NCI-H510A treated with DMSO at 0.1 percent for 48 hours (cell line): ENCODE measurements around the gene GIT2.
A peak's percentile ranks its signal among the peaks of the same experiment; 100 is the strongest.

Experiments used
- DNase-seq: peaks from one replicate; lab custom pipeline; 2025; lab: John Stamatoyannopoulos, UW

GIT2 gene

DNA sequence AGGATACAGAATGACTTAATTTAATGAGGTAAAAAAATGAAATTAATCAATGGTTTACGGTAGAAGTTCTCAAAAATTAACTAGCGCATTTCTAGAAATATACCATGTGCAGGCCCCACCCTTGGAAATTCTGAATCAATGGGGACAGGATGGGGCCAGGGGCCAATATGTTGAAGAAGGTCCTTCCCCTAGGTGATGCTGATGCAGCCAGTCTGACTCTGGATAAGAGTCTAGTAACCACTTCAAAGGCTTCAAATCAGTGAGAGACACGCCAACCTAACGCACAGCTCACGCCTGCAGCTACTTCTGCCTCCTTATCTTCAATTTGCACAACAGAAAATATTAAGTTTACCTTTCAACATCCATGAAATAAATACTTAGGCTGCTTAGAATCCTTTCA lies 14.9 kb downstream of the GIT2 start:
- DNase-seq, result no peak

GRCh38 chr12:109972821-109973220 lies 23.3 kb downstream of the GIT2 start:
- DNase-seq, result no peak

- no peak for DNase-seq
These were observed 27.4 kb downstream of the GIT2 start for GRCh38 chr12:109968801-109969200.

GRCh38 chr12:109968032-109968420 lies 28.1 kb downstream of the GIT2 start:
- no peak for DNase-seq

DNA sequence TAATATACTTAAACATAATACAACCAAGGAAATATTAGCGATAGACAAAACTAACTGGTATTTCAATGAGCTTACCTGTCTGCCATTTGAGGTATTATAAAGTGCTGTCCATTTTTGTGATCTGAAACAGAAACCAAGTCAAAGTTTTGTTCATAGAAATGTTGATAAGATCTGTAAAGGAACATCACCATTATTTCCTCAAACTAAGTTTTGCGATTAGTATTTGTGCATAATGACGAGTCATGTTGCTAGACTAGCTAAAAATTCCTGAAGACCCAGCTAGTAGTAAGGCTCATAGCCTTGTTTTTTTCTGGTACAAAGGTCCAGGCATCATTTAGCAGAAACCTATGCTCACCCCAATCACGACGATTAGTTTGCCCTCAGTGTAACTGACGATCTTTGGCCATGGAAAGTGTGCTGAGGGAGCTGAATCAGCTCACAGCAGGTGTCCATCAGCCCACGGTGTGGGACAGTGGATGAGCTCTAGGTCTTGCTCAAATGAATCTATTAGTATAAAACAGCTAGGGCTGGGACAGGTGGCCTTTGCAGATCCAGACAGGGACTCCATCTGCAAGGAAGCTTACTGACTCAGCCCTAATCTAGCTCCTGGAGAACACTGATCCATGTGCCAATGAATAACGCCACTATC lies 28.7 kb downstream of the GIT2 start:
- DNase-seq, result no peak

DNA sequence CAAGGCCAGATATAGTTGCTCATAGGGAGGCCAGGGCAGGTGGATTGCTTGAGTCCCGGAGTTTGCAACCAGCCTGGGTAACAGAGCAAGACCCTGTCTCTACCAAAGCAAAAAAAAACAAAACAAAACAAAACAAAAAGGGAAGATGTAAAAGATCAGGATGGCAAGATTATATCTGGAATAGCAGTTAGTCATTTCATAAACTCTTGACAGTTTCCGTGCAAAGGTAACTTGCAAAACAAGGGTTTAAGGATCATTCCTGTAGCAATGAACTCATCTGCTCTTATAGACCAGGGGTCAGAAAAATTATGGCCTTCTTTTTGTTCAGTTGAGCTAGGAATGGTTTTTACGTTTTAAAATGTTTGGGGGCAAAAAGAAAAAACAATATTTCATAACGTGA lies 29.6 kb downstream of the GIT2 start:
- no peak for DNase-seq

- DNase-seq, result no peak
These were observed 32.3 kb downstream of the GIT2 start for GRCh38 chr12:109963743-109964429.

GRCh38 chr12:109963330-109963729 lies 32.8 kb downstream of the GIT2 start:
- no peak for DNase-seq

GRCh38 chr12:109962398-109962797 lies 33.8 kb downstream of the GIT2 start:
- peak; percentile 5 for DNase-seq

- DNase-seq, result no peak
These were observed 34.6 kb downstream of the GIT2 start for GRCh38 chr12:109961612-109962011.

DNA sequence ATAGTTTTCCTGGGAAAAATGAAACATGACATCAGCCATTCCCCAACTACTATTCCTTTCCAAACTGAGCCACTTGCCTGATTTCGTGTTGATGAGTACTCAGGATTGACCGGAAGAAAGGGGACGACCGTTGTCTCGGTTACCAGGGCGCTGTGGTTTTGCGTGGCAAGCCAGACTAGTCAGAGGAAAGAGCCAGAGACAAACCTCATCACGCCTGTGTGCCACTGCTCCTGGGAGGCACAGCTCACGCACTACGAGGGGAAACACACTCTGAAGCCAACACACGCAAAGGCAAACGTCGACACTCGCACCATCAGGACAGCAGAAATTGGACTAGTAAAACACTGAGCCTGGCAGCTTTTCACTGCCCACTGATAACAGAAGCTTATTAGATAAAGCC lies 35.0 kb downstream of the GIT2 start:
- DNase-seq, result no peak

GRCh38 chr12:109959411-109960093 lies 36.6 kb downstream of the GIT2 start:
- DNase-seq, result no peak

GRCh38 chr12:109958374-109958773 lies 37.8 kb downstream of the GIT2 start:
- no peak for DNase-seq

GRCh38 chr12:109953656-109954055 lies 42.5 kb downstream of the GIT2 start:
- no peak for DNase-seq

- no peak for DNase-seq
These were observed 43.3 kb downstream of the GIT2 start for GRCh38 chr12:109952873-109953272.

- no peak for DNase-seq
These were observed 43.9 kb downstream of the GIT2 start for GRCh38 chr12:109952160-109952858.

GRCh38 chr12:109951751-109952150 lies 44.4 kb downstream of the GIT2 start:
- no peak for DNase-seq

- no peak for DNase-seq
These were observed 45.0 kb downstream of the GIT2 start for GRCh38 chr12:109951136-109951535.

DNA sequence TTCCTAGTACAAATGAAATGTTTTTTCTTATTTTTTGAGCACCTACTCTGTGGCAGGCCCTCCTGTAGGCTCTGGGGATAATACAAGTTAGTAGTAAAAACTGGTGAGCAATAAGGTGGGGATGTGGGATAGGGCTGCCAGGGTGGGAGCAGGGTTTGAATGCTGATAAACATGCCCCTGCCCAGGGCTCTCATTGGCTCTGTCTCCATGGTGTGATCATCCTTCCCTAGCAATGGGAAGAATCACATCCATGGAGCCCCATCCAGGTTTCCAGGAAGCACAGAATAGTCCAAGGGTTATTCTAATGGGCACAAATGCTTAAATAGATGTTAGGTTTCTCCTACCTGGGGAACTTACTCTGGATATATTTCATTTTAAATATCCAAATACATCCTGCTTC lies 45.5 kb downstream of the GIT2 start:
- no peak for DNase-seq

DNA sequence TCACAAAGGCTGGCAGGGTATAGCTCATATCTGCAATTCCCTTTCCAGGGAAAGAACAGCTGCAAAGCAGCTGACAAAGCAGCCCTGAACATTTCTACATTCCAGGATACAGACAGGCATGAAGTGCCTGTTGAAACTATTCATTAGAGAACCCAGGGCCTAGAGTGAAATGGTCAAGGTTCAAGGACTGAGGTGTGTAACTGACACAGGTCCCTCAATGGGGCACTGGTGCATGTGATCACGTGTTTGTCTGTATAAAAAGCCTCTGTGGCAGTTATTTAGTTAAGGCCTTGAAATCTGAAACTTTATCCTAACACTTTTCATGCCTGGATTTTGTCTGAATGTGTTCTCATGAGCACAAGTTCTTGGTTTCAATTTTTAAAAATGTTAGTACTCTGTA lies 47.1 kb downstream of the GIT2 start:
- peak; percentile 67 for DNase-seq

DNA sequence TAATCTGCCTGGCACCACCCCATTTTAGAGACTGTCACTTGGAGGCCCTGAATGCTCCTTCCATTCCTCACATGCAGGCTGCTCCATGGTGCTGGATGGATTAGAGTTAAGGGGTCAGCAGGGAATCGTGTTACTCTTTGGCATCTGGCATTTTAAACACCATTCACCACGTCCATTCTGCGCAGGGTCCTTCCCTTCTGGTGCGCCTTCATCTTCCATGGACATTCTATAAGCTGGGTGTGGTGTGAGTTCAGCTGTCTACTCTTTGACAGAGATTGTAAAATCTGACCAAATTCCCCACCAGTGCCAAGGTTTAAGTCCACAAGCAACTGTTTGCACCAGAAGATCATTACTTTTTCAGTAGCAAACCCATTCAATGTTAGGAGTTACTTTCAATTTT lies 47.8 kb downstream of the GIT2 start:
- no peak for DNase-seq

DNA sequence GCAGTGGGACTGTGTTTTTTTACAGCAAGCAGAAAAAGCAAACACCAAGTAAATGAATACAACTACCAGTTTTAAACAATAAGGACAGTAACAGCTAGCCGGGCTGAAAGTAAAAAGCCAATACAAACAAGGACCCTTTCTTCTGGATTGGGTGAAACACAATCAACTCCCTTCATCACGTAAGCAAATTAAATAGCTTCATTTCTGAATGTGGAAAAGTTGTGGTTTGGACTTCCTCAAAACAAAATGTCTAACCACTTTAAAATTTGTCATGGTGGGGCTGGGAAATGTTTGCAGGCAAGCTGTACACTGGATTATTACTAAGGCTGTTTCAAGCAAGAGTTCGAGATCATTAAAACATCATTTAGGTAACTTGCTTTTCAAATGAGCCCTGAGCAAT lies 48.6 kb downstream of the GIT2 start:
- no peak for DNase-seq

DNA sequence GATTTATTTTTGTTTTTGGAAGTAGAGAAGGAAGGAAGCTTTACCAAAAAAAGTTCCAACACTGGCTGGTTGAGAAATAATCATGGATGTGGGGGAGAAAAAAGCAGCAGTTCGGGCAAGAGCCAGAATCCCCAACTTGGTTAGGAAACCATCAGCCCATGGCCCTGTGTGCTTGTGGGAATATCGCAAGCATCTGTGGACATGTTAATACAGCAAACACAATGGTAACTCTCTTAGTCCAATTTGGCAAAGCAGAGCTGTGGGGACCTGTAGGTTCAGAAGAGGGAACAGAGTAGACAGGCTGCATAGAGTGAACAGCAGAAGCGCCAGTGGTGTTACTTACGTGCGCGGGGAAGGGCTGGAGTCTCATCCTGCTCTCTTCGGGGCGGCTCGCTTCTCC lies 49.3 kb downstream of the GIT2 start:
- DNase-seq, result no peak
